A549 (cell line): Measurements from ENCODE around the gene ZNF764. TPM values are rescaled to one million over a fixed set of nuclear protein-coding genes. Genes with fewer than 3 reads are reported as not detected.
A peak's percentile ranks its signal among the peaks of the same experiment; 100 is the strongest.

Experiments
- ATAC-seq, 2 experiments: fragments of 200-7000 bp in 1 of 2; fragments of >200 bp in 1 of 2; cut with Nextera tagmentation in 1 of 2; cut with Tn5 transposase in 1 of 2; 3 replicates each; pipeline versions ENCODE4 v1.8.0 to v1.9.1; 2018 to 2020; ENCODE audit warnings: mild to moderate bottlenecking in 1 of 2, moderate library complexity in 1 of 2
- CTCF ChIA-PET: fragments of 300-600 bp; sonication (Branson Sonifier 250); formaldehyde crosslinking; extraction: SDS; loops from one replicate; lab custom pipeline; 2021; ENCODE audit warnings: antibody characterized with exemption, inconsistent platforms; lab: Yijun Ruan, JAX
- POLR2A ChIA-PET: fragments of 350-600 bp; formaldehyde crosslinking; extraction: SDS; loops from one replicate; lab custom pipeline; 2021; ENCODE audit warnings: antibody characterized with exemption, inconsistent platforms; lab: Yijun Ruan, JAX
- DNase-seq, 2 experiments: peaks; one replicate each; pipeline versions ENCODE4 v3.0.0 to v3.0.0-alpha.2; 2011 to 2016; ENCODE audit warnings: low read depth in 1 of 2, low spot score in 1 of 2
- FAIRE-seq: peaks from 2 replicates; lab custom pipeline; 2011; peaks lifted over from hg19 to GRCh38; lab: Jason Lieb, UNC
- H3K27ac ChIP-seq, 2 experiments: fragments of >200 bp; sonication (Bioruptor Twin); formaldehyde crosslinking; 3 replicates each; pipeline ENCODE4 v1.5.1; 2016 to 2017
- H3K4me1 ChIP-seq: fragments of >200 bp; sonication (Bioruptor Twin); formaldehyde crosslinking; 3 replicates; pipeline ENCODE4 v1.6.1; 2016
- H3K4me2 ChIP-seq: fragments of >200 bp; sonication (Bioruptor Twin); formaldehyde crosslinking; 3 replicates; pipeline ENCODE4 v1.6.1; 2016
- H3K4me3 ChIP-seq: fragments of >200 bp; sonication (Bioruptor Twin); formaldehyde crosslinking; 3 replicates; pipeline ENCODE4 v1.5.1; 2016
- H3K9me3 ChIP-seq: fragments of >200 bp; sonication (Bioruptor Twin); formaldehyde crosslinking; 3 replicates; pipeline ENCODE4 v1.6.1; 2016
- EHF ChIP-seq: fragments of 250-450 bp; sonication (Bioruptor Pico); IDR thresholded peaks from 2 replicates; pipeline ENCODE4 v1.5.0; 2020; ENCODE audit warnings: mild to moderate bottlenecking
- EHMT2 ChIP-seq: fragments of 200-600 bp; sonication (generic); IDR thresholded peaks from 2 replicates; pipeline ENCODE4 v1.6.1; 2016; ENCODE audit warnings: antibody characterized with exemption, low read depth, mild to moderate bottlenecking, moderate library complexity
- FOSB ChIP-seq: fragments of 250-450 bp; sonication (Bioruptor Pico); IDR thresholded peaks from 2 replicates; pipeline ENCODE4 v1.5.0; 2020; ENCODE audit warnings: mild to moderate bottlenecking, moderate library complexity
- FOXS1 ChIP-seq: fragments of 250-450 bp; sonication (Bioruptor Pico); IDR thresholded peaks from 2 replicates; pipeline ENCODE4 v1.5.0; 2020; ENCODE audit warnings: mild to moderate bottlenecking, moderate library complexity
- KDM1A ChIP-seq: fragments of 200-600 bp; sonication (generic); IDR thresholded peaks from 2 replicates; pipeline ENCODE4 v1.6.1; 2016; ENCODE audit warnings: low read depth, mild to moderate bottlenecking
- NR3C1 ChIP-seq: fragments of >200 bp; sonication (Bioruptor Twin); formaldehyde crosslinking; IDR thresholded peaks from 3 replicates; pipeline ENCODE4 v1.6.1; 2017
- PHF8 ChIP-seq: fragments of 200-600 bp; sonication (generic); IDR thresholded peaks from 2 replicates; pipeline ENCODE4 v1.6.1; 2016; ENCODE audit warnings: low read depth, mild to moderate bottlenecking, antibody characterized with exemption, moderate library complexity, borderline replicate concordance
- POLR2A ChIP-seq: IDR thresholded peaks from 2 replicates; pipeline ENCODE4 v1.6.1; 2012; ENCODE audit warnings: mild to moderate bottlenecking, low read length
- RFX5 ChIP-seq: fragments of 450-650 bp; IDR thresholded peaks from 2 replicates; pipeline ENCODE4 v1.7.1; 2014; ENCODE audit warnings: antibody characterized with exemption, mild to moderate bottlenecking, moderate library complexity
- ZNF302 ChIP-seq: fragments of 250-450 bp; sonication (Bioruptor Pico); IDR thresholded peaks from 2 replicates; pipeline ENCODE4 v1.9.0; 2021; ENCODE audit warnings: inconsistent platforms, mild to moderate bottlenecking, moderate library complexity
- ZSCAN20 ChIP-seq: fragments of 250-450 bp; sonication (Bioruptor Pico); IDR thresholded peaks from 2 replicates; pipeline ENCODE4 v1.8.0; 2022; ENCODE audit warnings: mild to moderate bottlenecking, moderate library complexity
- WGBS: methylation state at CpG from one replicate; pipeline ENCODE4 v1.1.6; 2017; ENCODE audit errors: missing lambda C conversion rate; 5-methylcytosine and 5-hydroxymethylcytosine counted together
- polyA plus RNA-seq, 4 experiments: library from polyadenylated mRNA; depleted of rRNA in 3 of 4; stranded (reverse); fragments of >200 nt; fragmentation: RNase III in 1 of 4; extraction: RNeasy Plus Mini Kit Qiagen cat#74134 plus additional on column Dnase treatment in 1 of 4; gene quantifications; 2 replicates in 3 of 4; 3 replicates in 1 of 4; pipeline ENCODE4 v1.2.3, GENCODE V29; 2011 to 2017
- TF ChIP-seq, protein P1 (sequence below): fragments of 250-450 bp; sonication (Bioruptor Pico); IDR thresholded peaks from 2 replicates; pipeline ENCODE4 v1.5.0; 2020; ENCODE audit warnings: low read depth, mild to moderate bottlenecking, moderate library complexity
- TF ChIP-seq, protein P2 (sequence below): IDR thresholded peaks from 2 replicates; pipeline ENCODE4 v1.6.1; 2012; ENCODE audit warnings: low read depth, borderline replicate concordance
- TF ChIP-seq, protein P3 (sequence below): IDR thresholded peaks from 2 replicates; pipeline ENCODE4 v1.6.1; 2012
- TF ChIP-seq, protein P4 (sequence below): IDR thresholded peaks from 2 replicates; pipeline ENCODE4 v1.6.1; 2012
- TF ChIP-seq, protein P5 (sequence below): fragments of 200-600 bp; sonication (generic); IDR thresholded peaks from 2 replicates; pipeline ENCODE4 v1.6.1; 2016; ENCODE audit warnings: antibody characterized with exemption, mild to moderate bottlenecking, moderate library complexity

The ZNF764 gene
- polyA plus RNA-seq, 2 of the 4 experiments (the other 2 are of a cell fraction) = 2.9 to 4.0 TPM

DNA sequence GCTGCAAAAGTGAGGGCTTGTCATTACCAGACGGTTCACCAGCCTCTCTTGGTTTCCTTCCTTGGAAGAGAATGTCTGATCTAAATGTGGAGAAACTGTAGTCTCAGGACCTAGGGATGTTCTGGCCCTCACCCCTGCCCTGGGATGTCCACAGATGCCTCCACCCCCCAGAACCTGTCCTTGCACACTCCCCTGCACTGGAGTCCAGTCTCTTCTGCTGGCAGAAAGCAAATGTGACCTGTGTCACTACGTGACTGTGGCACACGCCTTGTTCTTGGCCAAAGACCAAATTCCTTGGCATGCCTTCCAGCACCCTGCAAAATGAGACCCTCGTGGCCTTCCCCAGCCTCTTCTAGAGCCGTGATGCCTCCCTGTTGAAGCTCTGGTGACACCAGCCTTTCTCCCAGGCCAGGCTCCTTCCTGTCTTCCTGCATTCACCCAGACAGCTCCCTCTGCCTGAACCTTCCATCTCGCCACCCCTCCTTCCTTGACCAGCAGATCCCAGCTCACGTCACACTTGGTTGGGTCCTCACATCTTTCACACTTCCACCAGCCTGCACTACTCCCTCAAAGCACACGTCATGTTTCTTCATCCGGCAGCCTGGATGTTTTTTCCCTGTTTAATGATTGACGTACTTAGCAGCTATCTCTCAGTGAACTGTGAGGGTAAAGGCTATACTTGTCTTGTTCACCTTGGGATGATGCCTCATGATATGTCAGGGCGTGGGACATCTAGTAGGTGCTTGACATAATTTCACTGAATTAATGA lies 36.1 kb downstream of the ZNF764 start:
- Histone ChIP-seq H3K27ac (peak overlapping the region in 1 of 2 experiments; percentile 51; a peak in 3 of 6 replicates), H3K4me3 (no peak overlapping the region), H3K4me1 (peaks cover 20% of the 10 kb centered on the region)
- FAIRE-seq (no peak), DNase-seq (peak; percentile 40 to 64), ATAC-seq (no peak)
- TF ChIP-seq FOXS1 (CRISPR knock-in tag) (no peak), ZNF302 (CRISPR knock-in tag) (no peak), NR3C1 (no peak), ZSCAN20 (CRISPR knock-in tag) (no peak), EHF (CRISPR knock-in tag) (no peak), RFX5 (no peak), POLR2A (no peak), KDM1A (no peak), FOSB (CRISPR knock-in tag) (no peak)
- TF ChIP-seq, protein P1, sequence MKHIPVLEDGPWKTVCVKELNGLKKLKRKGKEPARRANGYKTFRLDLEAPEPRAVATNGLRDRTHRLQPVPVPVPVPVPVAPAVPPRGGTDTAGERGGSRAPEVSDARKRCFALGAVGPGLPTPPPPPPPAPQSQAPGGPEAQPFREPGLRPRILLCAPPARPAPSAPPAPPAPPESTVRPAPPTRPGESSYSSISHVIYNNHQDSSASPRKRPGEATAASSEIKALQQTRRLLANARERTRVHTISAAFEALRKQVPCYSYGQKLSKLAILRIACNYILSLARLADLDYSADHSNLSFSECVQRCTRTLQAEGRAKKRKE (CRISPR knock-in tag) = no peak
- TF ChIP-seq, protein P2, sequence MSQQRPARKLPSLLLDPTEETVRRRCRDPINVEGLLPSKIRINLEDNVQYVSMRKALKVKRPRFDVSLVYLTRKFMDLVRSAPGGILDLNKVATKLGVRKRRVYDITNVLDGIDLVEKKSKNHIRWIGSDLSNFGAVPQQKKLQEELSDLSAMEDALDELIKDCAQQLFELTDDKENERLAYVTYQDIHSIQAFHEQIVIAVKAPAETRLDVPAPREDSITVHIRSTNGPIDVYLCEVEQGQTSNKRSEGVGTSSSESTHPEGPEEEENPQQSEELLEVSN = no peak
- TF ChIP-seq, protein P3, sequence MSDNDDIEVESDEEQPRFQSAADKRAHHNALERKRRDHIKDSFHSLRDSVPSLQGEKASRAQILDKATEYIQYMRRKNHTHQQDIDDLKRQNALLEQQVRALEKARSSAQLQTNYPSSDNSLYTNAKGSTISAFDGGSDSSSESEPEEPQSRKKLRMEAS = no peak
- TF ChIP-seq, protein P4, sequence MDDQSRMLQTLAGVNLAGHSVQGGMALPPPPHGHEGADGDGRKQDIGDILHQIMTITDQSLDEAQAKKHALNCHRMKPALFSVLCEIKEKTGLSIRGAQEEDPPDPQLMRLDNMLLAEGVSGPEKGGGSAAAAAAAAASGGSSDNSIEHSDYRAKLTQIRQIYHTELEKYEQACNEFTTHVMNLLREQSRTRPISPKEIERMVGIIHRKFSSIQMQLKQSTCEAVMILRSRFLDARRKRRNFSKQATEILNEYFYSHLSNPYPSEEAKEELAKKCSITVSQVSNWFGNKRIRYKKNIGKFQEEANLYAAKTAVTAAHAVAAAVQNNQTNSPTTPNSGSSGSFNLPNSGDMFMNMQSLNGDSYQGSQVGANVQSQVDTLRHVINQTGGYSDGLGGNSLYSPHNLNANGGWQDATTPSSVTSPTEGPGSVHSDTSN = no peak
- TF ChIP-seq, all 56 proteins: peak for 0
- peak overlapping the region; percentile 24; the same call in 2 of the 3 replicates for H3K4me2 ChIP-seq
- ChIA-PET CTCF (interaction anchor here (0.6 to 1.1 kb wide), 5 partner anchors 9 to 474 kb away, joined by 3 to 4 read pairs (median 3); no protein-coding TSS in a partner anchor), POLR2A (interaction anchor here (1.3 kb wide), 1 partner anchor 36 kb away, joined by 4 read pairs; the partner anchor contains the start of gene ZNF764)
- WGBS = 44% methylated on average over 11 of the region's 11 CpGs
- no peaks in the 10 kb centered on the region for H3K9me3 ChIP-seq

DNA sequence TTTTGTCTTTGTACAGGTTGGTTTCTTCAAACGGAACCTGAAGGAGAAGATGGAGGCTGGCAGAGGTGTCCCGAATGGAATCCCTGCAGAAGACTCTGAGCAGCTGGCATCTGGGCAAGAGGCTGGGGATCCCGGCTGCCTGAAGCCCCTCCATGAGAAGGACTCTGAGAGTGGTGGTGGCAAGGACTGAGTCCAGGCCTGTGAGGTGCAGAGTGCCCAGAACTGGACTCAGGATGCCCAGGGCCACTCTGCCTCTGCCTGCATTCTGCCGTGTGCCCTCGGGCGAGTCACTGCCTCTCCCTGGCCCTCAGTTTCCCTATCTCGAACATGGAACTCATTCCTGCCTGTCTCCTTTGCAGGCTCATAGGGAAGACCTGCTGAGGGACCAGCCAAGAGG lies 36.7 kb downstream of the ZNF764 start:
- WGBS = 88% methylated on average over 7 of the region's 7 CpGs
- no peak for ATAC-seq
- POLR2A ChIA-PET = no interaction called here

More for the DNA sequence above, 36.7 kb downstream of the ZNF764 start:
- Histone ChIP-seq H3K4me1 (peaks cover 20% of the 10 kb centered on the region), H3K4me2 (no peak overlapping the region), H3K4me3 (no peak overlapping the region), H3K9me3 (no peaks in the 10 kb centered on the region), H3K27ac (peak overlapping the region in 1 of 2 experiments; percentile 51; a peak in 3 of 6 replicates)
- no peak for FAIRE-seq
- TF ChIP-seq FOSB (CRISPR knock-in tag) (no peak), PHF8 (no peak), EHMT2 (no peak)
- TF ChIP-seq, protein P5, sequence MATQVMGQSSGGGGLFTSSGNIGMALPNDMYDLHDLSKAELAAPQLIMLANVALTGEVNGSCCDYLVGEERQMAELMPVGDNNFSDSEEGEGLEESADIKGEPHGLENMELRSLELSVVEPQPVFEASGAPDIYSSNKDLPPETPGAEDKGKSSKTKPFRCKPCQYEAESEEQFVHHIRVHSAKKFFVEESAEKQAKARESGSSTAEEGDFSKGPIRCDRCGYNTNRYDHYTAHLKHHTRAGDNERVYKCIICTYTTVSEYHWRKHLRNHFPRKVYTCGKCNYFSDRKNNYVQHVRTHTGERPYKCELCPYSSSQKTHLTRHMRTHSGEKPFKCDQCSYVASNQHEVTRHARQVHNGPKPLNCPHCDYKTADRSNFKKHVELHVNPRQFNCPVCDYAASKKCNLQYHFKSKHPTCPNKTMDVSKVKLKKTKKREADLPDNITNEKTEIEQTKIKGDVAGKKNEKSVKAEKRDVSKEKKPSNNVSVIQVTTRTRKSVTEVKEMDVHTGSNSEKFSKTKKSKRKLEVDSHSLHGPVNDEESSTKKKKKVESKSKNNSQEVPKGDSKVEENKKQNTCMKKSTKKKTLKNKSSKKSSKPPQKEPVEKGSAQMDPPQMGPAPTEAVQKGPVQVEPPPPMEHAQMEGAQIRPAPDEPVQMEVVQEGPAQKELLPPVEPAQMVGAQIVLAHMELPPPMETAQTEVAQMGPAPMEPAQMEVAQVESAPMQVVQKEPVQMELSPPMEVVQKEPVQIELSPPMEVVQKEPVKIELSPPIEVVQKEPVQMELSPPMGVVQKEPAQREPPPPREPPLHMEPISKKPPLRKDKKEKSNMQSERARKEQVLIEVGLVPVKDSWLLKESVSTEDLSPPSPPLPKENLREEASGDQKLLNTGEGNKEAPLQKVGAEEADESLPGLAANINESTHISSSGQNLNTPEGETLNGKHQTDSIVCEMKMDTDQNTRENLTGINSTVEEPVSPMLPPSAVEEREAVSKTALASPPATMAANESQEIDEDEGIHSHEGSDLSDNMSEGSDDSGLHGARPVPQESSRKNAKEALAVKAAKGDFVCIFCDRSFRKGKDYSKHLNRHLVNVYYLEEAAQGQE = no peak
- CTCF ChIA-PET = interaction anchor here (0.6 to 1.0 kb wide), 3 partner anchors 8 to 473 kb away, joined by 3 to 4 read pairs (median 3); no protein-coding TSS in a partner anchor
- DNase-seq = no peak
